Stimulated activated naive CD8-positive, alpha-beta T cell treated with anti-CD3 and anti-CD28 coated beads, Interleukin-15, amount 100 ng/mL, for 72 hours (primary cell): ENCODE measurements around the gene DOCK4.

Source experiments
- ATAC-seq: fragments of 150-1000 bp; cut with Tn5 transposase; 2 replicates; pipeline ENCODE4 v1.10.0; 2021; ENCODE audit warnings: mild to moderate bottlenecking, moderate library complexity
- DNase-seq, 2 donors: peaks; one replicate each; pipeline ENCODE4 v3.0.0; 2021 to 2022
- H3K27ac Mint-ChIP-seq, 2 donors: one replicate each; pipeline ENCODE4 v1.8.0; 2022; ENCODE audit warnings: mild to moderate bottlenecking in 2 of 2, mixed read lengths in 2 of 2, moderate library complexity in 2 of 2
- H3K27me3 Mint-ChIP-seq: one replicate; pipeline ENCODE4 v1.8.0; 2022; ENCODE audit warnings: mixed read lengths
- H3K4me1 Mint-ChIP-seq: one replicate; pipeline ENCODE4 v1.8.0; 2022; ENCODE audit warnings: mild to moderate bottlenecking, mixed read lengths
- H3K4me3 Mint-ChIP-seq, 2 donors: one replicate each; pipeline ENCODE4 v1.8.0; 2022; ENCODE audit warnings: mild to moderate bottlenecking in 2 of 2, mixed read lengths in 2 of 2, moderate library complexity in 1 of 2
- H3K9me3 Mint-ChIP-seq, 2 donors: one replicate each; pipeline ENCODE4 v1.8.0; 2022; ENCODE audit warnings: mixed read lengths in 2 of 2

Gene DOCK4

GRCh38 chr7:112185005-112185834, 21.0 kb downstream of the DOCK4 start:
- peaks cover 6% of the 10 kb centered on the region for H3K27me3 Mint-ChIP-seq
- H3K4me3 Mint-ChIP-seq, result no peak overlapping the region
- H3K9me3 Mint-ChIP-seq, result no peaks in the 10 kb centered on the region
- ATAC-seq (no peak), DNase-seq (no peak)
- H3K4me1 Mint-ChIP-seq, result no peaks in the 10 kb centered on the region
- H3K27ac Mint-ChIP-seq, result no peak overlapping the region

GRCh38 chr7:112184455-112184854, 21.7 kb downstream of the DOCK4 start:
- Mint-ChIP-seq H3K27ac (no peak overlapping the region), H3K4me1 (no peaks in the 10 kb centered on the region), H3K4me3 (no peak overlapping the region), H3K27me3 (no peaks in the 10 kb centered on the region), H3K9me3 (no peaks in the 10 kb centered on the region)
- DNase-seq (no peak), ATAC-seq (no peak)

- DNase-seq (no peak), ATAC-seq (no peak)
- no peaks in the 10 kb centered on the region for H3K9me3 Mint-ChIP-seq
- H3K27me3 Mint-ChIP-seq, result no peaks in the 10 kb centered on the region
- no peak overlapping the region for H3K27ac Mint-ChIP-seq
- H3K4me3 Mint-ChIP-seq, result no peak overlapping the region
- H3K4me1 Mint-ChIP-seq, result no peaks in the 10 kb centered on the region
These were observed 22.9 kb downstream of the DOCK4 start for GRCh38 chr7:112183266-112183665.

- ATAC-seq (no peak), DNase-seq (no peak)
- Mint-ChIP-seq H3K4me1 (no peaks in the 10 kb centered on the region), H3K27ac (no peak overlapping the region), H3K9me3 (no peaks in the 10 kb centered on the region), H3K4me3 (no peak overlapping the region), H3K27me3 (no peaks in the 10 kb centered on the region)
These were observed 23.4 kb downstream of the DOCK4 start for GRCh38 chr7:112182749-112183148.

- Mint-ChIP-seq H3K27me3 (no peaks in the 10 kb centered on the region), H3K27ac (no peak overlapping the region), H3K4me3 (no peak overlapping the region)
These were observed 26.0 kb downstream of the DOCK4 start for GRCh38 chr7:112180223-112180622.

GRCh38 chr7:112176693-112177415, 29.3 kb downstream of the DOCK4 start:
- H3K4me1 Mint-ChIP-seq, result no peaks in the 10 kb centered on the region
- H3K27me3 Mint-ChIP-seq, result peaks cover 11% of the 10 kb centered on the region
- no peaks in the 10 kb centered on the region for H3K9me3 Mint-ChIP-seq
- DNase-seq (no peak), ATAC-seq (no peak)
- no peak overlapping the region for H3K4me3 Mint-ChIP-seq
- H3K27ac Mint-ChIP-seq, result no peak overlapping the region

More at GRCh38 chr7:112180223-112180622, 26.0 kb downstream of the DOCK4 start:
- H3K9me3 Mint-ChIP-seq, result no peaks in the 10 kb centered on the region
- no peaks in the 10 kb centered on the region for H3K4me1 Mint-ChIP-seq
- no peak for ATAC-seq
- DNase-seq, result no peak

GRCh38 chr7:112176241-112176640, 30.0 kb downstream of the DOCK4 start:
- H3K4me1 Mint-ChIP-seq, result no peaks in the 10 kb centered on the region
- H3K27ac Mint-ChIP-seq, result no peak overlapping the region
- no peak for ATAC-seq
- peaks cover 11% of the 10 kb centered on the region for H3K27me3 Mint-ChIP-seq
- H3K4me3 Mint-ChIP-seq, result no peak overlapping the region
- DNase-seq, result no peak
- no peaks in the 10 kb centered on the region for H3K9me3 Mint-ChIP-seq

- Mint-ChIP-seq H3K4me1 (no peaks in the 10 kb centered on the region), H3K4me3 (no peak overlapping the region), H3K27me3 (peaks cover 11% of the 10 kb centered on the region), H3K27ac (no peak overlapping the region), H3K9me3 (no peaks in the 10 kb centered on the region)
- no peak for ATAC-seq
- DNase-seq, result no peak
These were observed 32.0 kb downstream of the DOCK4 start for GRCh38 chr7:112174192-112174591.

- Mint-ChIP-seq H3K4me1 (no peaks in the 10 kb centered on the region), H3K27ac (no peak overlapping the region), H3K9me3 (no peaks in the 10 kb centered on the region), H3K4me3 (no peak overlapping the region), H3K27me3 (peaks cover 11% of the 10 kb centered on the region)
- DNase-seq (no peak), ATAC-seq (no peak)
These were observed 32.7 kb downstream of the DOCK4 start for GRCh38 chr7:112173568-112173905.

GRCh38 chr7:112172870-112173567, 33.2 kb downstream of the DOCK4 start:
- ATAC-seq, result no peak
- no peaks in the 10 kb centered on the region for H3K4me1 Mint-ChIP-seq
- no peak overlapping the region for H3K27ac Mint-ChIP-seq
- peaks cover 11% of the 10 kb centered on the region for H3K27me3 Mint-ChIP-seq
- H3K9me3 Mint-ChIP-seq, result no peaks in the 10 kb centered on the region
- H3K4me3 Mint-ChIP-seq, result no peak overlapping the region
- no peak for DNase-seq

GRCh38 chr7:112171673-112172072, 34.5 kb downstream of the DOCK4 start:
- no peak for ATAC-seq
- peaks cover 11% of the 10 kb centered on the region for H3K27me3 Mint-ChIP-seq
- no peaks in the 10 kb centered on the region for H3K4me1 Mint-ChIP-seq
- H3K9me3 Mint-ChIP-seq, result no peaks in the 10 kb centered on the region
- H3K27ac Mint-ChIP-seq, result no peak overlapping the region
- no peak overlapping the region for H3K4me3 Mint-ChIP-seq
- no peak for DNase-seq

GRCh38 chr7:112168915-112169314, 37.3 kb downstream of the DOCK4 start:
- Mint-ChIP-seq H3K4me1 (no peaks in the 10 kb centered on the region), H3K27ac (no peak overlapping the region), H3K27me3 (peaks cover 5% of the 10 kb centered on the region), H3K9me3 (no peaks in the 10 kb centered on the region), H3K4me3 (no peak overlapping the region)
- ATAC-seq, result no peak
- no peak for DNase-seq

- no peak overlapping the region for H3K27ac Mint-ChIP-seq
- no peak overlapping the region for H3K4me3 Mint-ChIP-seq
- DNase-seq (no peak), ATAC-seq (no peak)
- no peaks in the 10 kb centered on the region for H3K4me1 Mint-ChIP-seq
- H3K27me3 Mint-ChIP-seq, result no peaks in the 10 kb centered on the region
- H3K9me3 Mint-ChIP-seq, result no peaks in the 10 kb centered on the region
These were observed 39.1 kb downstream of the DOCK4 start for GRCh38 chr7:112167147-112167546.

GRCh38 chr7:112162784-112163506, 43.3 kb downstream of the DOCK4 start:
- Mint-ChIP-seq H3K27me3 (peaks cover 8% of the 10 kb centered on the region), H3K27ac (no peak overlapping the region), H3K4me1 (no peaks in the 10 kb centered on the region), H3K9me3 (no peaks in the 10 kb centered on the region), H3K4me3 (no peak overlapping the region)
- DNase-seq (no peak), ATAC-seq (no peak)

GRCh38 chr7:112162142-112162766, 43.9 kb downstream of the DOCK4 start:
- Mint-ChIP-seq H3K4me1 (no peaks in the 10 kb centered on the region), H3K9me3 (no peaks in the 10 kb centered on the region), H3K27ac (no peak overlapping the region), H3K4me3 (no peak overlapping the region), H3K27me3 (peaks cover 8% of the 10 kb centered on the region)
- no peak for DNase-seq
- no peak for ATAC-seq
